CD4-positive, alpha-beta T cell treated with Interleukin-1 beta for 1 hour (primary cell): ENCODE results near the gene PPFIBP2.

Source experiments
- DNase-seq, 2 donors: peaks; one replicate each; pipeline ENCODE4 v3.0.0-alpha.2; 2020 to 2022

PPFIBP2 gene

DNA sequence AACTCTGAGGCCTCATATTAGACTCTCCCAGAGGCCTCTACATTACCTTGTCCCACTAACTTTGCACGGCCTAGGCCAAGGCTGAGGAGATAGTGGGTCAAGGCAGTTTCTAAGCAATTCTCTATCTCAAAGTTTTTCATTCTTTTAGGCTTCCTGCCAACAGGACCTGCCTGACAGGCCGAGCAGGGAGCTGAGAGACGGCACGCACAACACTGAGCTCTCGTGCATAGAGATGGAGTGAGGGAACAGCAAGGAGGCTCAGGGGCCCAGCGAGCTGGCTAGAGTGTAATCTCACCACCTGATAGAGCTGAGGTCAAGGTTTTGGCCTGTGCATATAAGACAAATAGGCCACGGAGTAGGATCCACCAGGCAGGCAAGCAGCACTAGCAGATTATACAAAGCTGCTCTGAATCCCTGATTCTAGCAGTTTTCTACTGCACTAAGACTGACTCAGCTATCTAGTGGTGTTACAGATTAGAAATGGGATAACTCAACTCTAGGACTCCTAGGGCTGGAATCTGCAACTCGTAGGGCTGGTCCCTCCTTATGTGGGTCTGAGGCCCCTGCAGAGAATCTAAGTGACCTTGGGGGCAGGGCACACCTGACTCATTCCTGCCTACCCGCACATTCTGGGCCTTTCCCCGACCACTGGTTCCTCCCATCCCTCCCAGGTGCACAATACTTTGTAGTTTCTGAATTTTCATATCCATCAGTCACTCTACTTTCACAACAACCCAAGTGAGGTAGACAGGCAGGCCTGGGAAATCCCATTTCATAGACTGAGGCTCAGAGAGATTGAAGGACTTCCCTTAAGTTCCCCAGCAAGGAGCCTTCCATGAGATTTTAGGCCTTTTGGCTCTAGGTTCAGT lies 157.8 kb downstream of the PPFIBP2 start:
- DNase-seq, result no peak

DNA sequence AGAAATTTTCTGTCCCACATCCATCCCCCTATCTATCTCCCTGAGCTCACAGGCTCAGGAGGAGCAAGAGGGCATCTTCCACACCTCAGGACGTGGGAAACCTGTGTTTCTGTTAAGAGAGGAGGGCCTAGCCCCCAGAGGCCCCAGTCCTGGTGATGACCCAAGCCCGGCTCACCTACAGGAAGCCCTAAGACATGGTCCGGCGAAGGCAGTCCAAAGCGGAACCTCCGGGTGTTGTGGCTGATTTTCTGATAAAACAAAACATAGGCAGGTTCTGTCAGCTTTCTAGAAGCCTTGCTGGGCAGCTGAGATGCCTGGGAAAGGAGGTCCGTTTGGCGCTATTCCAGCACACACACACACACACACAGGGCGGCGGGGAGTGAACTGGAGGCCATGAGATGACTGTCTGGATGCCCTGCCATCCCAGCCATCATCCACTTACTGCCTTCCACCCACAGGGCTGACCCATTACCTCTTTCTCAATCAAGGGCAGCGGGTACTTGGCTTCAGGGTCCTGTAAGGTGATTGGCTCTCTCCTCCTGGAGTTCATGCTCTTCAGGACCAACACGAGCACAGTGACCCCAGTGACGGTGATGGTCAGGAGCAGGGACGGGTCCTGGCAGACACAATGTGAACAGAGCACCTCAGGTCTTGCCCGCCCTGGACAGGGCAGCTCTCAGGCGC lies 158.6 kb downstream of the PPFIBP2 start:
- DNase-seq, result no peak

- DNase-seq, result no peak
These were observed 159.3 kb downstream of the PPFIBP2 start, which contains the start of gene CYB5R2 for GRCh38 chr11:7672960-7673723. Gene CYB5R2, minus strand, starts transcription at chr11:7673500. Its CDS starts 675 bp downstream, at chr11:7672825.

- DNase-seq, result no peak
These were observed 160.1 kb downstream of the PPFIBP2 start for GRCh38 chr11:7673724-7674434.

DNA sequence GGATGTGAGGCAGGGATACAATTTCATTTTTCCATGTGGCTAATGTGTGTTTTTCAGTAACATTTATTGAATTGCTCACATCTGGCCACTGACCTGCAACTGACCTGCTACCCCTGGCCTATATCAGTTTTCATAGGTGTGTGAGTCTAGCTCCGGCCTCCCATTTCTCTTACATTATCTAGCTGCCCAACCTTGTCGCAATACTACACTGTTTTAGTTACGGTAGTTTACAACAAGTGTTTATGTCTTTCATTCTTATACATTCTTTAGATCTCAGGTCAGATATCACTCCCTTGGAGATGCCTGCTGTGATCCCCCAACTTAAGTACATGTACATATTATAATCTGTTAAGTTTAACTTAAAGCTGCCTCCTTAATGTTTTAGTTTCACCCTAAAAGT lies 161.8 kb downstream of the PPFIBP2 start:
- DNase-seq, result no peak

- peak in 1 of 2 donors; percentile 19 for DNase-seq
These were observed 163.3 kb downstream of the PPFIBP2 start for GRCh38 chr11:7677071-7677470.

- no peak for DNase-seq
These were observed 164.0 kb downstream of the PPFIBP2 start for GRCh38 chr11:7677796-7678201.

DNA sequence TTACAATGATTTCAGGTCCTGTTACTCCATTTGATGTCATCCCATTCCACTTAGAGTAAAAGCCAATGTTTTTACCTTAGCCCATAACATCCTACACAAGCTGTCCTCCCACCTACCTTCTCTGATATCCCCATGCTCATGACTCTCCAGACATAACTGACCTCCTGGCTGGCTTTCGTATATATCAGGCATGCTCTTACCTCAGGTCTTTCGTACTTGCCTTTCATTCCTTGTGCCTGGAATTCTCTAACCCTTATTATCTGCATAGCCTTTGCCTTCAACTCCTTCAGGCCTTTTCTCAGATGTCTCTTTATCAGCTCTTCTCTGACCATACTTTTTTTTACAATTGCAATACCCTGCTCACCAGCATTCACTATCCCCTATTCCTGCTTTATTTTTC lies 169.8 kb downstream of the PPFIBP2 start:
- no peak for DNase-seq

- DNase-seq, result no peak
These were observed 173.0 kb downstream of the PPFIBP2 start for GRCh38 chr11:7686761-7687160.

- no peak for DNase-seq
These were observed 173.6 kb downstream of the PPFIBP2 start for GRCh38 chr11:7687386-7687785.

- no peak for DNase-seq
These were observed 174.5 kb downstream of the PPFIBP2 start for GRCh38 chr11:7688238-7688826.

- no peak for DNase-seq
These were observed 175.4 kb downstream of the PPFIBP2 start for GRCh38 chr11:7689239-7689638.

DNA sequence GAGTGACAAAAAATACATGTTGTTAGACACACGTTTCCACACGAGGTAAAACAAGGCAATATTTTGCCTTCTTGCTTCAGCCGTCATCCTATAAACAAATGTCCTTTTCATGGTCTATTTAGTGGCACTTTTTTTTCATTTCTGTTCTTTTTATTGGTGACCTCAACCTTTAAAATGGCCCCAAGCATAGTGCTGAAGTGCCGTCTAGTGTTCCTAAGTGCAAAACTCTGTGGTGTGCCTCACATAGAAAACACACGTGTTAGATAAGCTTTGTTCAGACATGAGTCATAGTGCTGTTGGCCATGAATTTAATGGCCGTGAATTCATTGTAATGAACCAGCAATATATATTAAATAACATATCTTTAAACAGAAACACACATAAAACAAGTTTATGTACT lies 176.8 kb downstream of the PPFIBP2 start:
- no peak for DNase-seq

- DNase-seq, result no peak
These were observed 178.1 kb downstream of the PPFIBP2 start for GRCh38 chr11:7691759-7692350.

- no peak for DNase-seq
These were observed 178.6 kb downstream of the PPFIBP2 start for GRCh38 chr11:7692426-7692825.

GRCh38 chr11:7694235-7694634 lies 180.4 kb downstream of the PPFIBP2 start:
- DNase-seq, result no peak

GRCh38 chr11:7696424-7696823 lies 182.6 kb downstream of the PPFIBP2 start:
- no peak for DNase-seq
